ENCODE results near the gene RELCH. TPM values are rescaled to one million over a fixed set of nuclear protein-coding genes. Genes with fewer than 3 reads are reported as not detected.
"Not testable (repeated sequence)": the region's sequence is repeated elsewhere in the genome, so short reads cannot be mapped to it uniquely, and the experiment has no call there.

The RELCH gene
- total RNA-seq, 4 donors from 2014 or later: 11.2 to 71.3 (median 26.5) TPM

DNA sequence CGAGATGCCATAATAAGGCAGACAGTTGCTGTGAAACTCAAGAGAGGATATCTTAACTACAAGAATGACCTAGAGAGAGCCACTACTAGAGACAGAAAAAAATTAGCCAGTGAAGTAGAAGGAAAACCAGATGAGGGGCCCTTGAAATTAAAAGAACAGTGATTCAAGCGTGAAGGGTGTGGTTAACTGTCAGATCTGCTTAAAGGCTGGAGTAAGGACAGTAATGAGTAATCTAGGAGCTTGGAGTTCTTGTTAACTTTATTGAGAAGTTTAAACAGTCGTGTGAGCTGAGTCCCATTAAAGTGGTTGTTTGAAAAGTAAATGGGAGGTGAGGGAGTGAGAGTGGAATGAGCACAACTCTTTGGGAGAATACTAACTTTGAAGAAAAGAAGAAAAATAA, 21.5 kb upstream of the RELCH start:
- H3K36me3 ChIP-seq: no peaks in the 10 kb centered on the region
- no peak for TF ChIP-seq POLR2A (IDR thresholded peaks at IDR 0.05)
- TF ChIP-seq, protein P1, sequence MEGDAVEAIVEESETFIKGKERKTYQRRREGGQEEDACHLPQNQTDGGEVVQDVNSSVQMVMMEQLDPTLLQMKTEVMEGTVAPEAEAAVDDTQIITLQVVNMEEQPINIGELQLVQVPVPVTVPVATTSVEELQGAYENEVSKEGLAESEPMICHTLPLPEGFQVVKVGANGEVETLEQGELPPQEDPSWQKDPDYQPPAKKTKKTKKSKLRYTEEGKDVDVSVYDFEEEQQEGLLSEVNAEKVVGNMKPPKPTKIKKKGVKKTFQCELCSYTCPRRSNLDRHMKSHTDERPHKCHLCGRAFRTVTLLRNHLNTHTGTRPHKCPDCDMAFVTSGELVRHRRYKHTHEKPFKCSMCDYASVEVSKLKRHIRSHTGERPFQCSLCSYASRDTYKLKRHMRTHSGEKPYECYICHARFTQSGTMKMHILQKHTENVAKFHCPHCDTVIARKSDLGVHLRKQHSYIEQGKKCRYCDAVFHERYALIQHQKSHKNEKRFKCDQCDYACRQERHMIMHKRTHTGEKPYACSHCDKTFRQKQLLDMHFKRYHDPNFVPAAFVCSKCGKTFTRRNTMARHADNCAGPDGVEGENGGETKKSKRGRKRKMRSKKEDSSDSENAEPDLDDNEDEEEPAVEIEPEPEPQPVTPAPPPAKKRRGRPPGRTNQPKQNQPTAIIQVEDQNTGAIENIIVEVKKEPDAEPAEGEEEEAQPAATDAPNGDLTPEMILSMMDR (IDR thresholded peaks at IDR 0.05): no peak
- no peak overlapping the region for H3K4me3 ChIP-seq
- no peak overlapping the region for H3K27ac ChIP-seq
- H3K4me1 ChIP-seq: no peaks in the 10 kb centered on the region
- DNase-seq: no peak
- H3K27me3 ChIP-seq: no peaks in the 10 kb centered on the region
- no peaks in the 10 kb centered on the region for H3K9me3 ChIP-seq
- intact Hi-C loops (cut with DNase I; ENCODE audit: low total_unique reads): no loop called here

DNA sequence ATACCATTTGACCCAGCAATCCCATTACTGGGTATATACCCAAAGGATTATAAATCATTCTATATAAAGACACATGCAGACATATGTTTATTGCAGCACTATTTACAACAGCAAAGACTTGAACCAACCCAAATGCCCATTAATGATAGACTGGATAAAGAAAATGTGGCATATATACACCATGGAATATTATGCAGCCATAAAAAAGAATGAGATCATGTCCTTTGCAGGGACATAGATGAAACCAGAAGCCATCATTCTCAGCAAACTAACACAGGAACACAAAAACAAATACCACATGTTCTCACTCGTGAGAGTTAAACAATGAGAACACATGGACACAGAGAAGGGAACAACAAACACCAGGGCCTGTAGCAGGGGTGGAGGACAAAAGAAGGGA, 20.5 kb upstream of the RELCH start:
- intact Hi-C loops (cut with DNase I; ENCODE audit: low total_unique reads); H3K27me3 ChIP-seq; DNase-seq; H3K27ac ChIP-seq; H3K4me3 ChIP-seq; H3K9me3 ChIP-seq; H3K36me3 ChIP-seq; H3K4me1 ChIP-seq: not testable (repeated sequence)

GRCh38 chr18:62170857-62171256, 16.2 kb upstream of the RELCH start:
- Histone ChIP-seq H3K36me3 (no peaks in the 10 kb centered on the region), H3K9me3 (no peaks in the 10 kb centered on the region), H3K4me1 (no peaks in the 10 kb centered on the region), H3K27ac (no peak overlapping the region), H3K4me3 (no peak overlapping the region), H3K27me3 (no peaks in the 10 kb centered on the region)
- no peak for DNase-seq
- intact Hi-C loops (cut with DNase I; ENCODE audit: low total_unique reads): no loop called here
- TF ChIP-seq, protein P1 (IDR thresholded peaks at IDR 0.05): no peak
- no peak for TF ChIP-seq POLR2A (IDR thresholded peaks at IDR 0.05)

DNA sequence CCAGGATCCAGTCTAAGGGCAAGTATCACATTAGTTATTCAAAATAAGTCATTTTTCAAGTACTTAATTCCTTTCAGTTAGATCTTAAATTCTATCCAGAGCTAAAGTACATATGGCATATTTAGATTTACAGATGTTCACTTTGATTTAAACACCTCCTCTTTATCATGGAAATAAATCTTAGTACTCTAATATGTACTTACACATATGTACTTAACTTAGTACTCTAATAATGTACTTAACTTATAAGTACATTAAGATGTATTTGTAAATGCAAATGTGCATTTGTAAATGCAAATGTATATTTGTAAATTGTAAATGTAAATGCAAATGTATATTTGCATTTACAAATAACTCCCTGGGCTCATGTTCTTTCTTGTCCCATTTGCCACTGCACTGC, 14.8 kb upstream of the RELCH start:
- no peaks in the 10 kb centered on the region for H3K4me1 ChIP-seq
- no peak for DNase-seq
- intact Hi-C loops (cut with DNase I; ENCODE audit: low total_unique reads): no loop called here
- no peaks in the 10 kb centered on the region for H3K36me3 ChIP-seq
- no peak for TF ChIP-seq POLR2A (IDR thresholded peaks at IDR 0.05)
- TF ChIP-seq, protein P1 (IDR thresholded peaks at IDR 0.05): no peak
- no peak overlapping the region for H3K4me3 ChIP-seq
- H3K27me3 ChIP-seq: no peaks in the 10 kb centered on the region
- no peak overlapping the region for H3K27ac ChIP-seq
- no peaks in the 10 kb centered on the region for H3K9me3 ChIP-seq

GRCh38 chr18:62175521-62175920, 11.5 kb upstream of the RELCH start:
- H3K4me3 ChIP-seq: no peak overlapping the region
- H3K4me1 ChIP-seq: no peaks in the 10 kb centered on the region
- intact Hi-C loops (cut with DNase I; ENCODE audit: low total_unique reads): no loop called here
- TF ChIP-seq, protein P1 (IDR thresholded peaks at IDR 0.05): no peak
- H3K27ac ChIP-seq: no peak overlapping the region
- no peaks in the 10 kb centered on the region for H3K9me3 ChIP-seq
- no peaks in the 10 kb centered on the region for H3K27me3 ChIP-seq
- H3K36me3 ChIP-seq: no peaks in the 10 kb centered on the region
- no peak for DNase-seq

GRCh38 chr18:62177271-62177670, 9.8 kb upstream of the RELCH start:
- Histone ChIP-seq H3K4me3 (no peak overlapping the region), H3K9me3 (no peaks in the 10 kb centered on the region), H3K4me1 (no peaks in the 10 kb centered on the region), H3K27ac (no peak overlapping the region), H3K27me3 (no peaks in the 10 kb centered on the region), H3K36me3 (no peaks in the 10 kb centered on the region)
- DNase-seq: no peak
- intact Hi-C loops (cut with DNase I; ENCODE audit: low total_unique reads): no loop called here
- no peak for TF ChIP-seq POLR2A (IDR thresholded peaks at IDR 0.05)
- TF ChIP-seq, protein P1 (IDR thresholded peaks at IDR 0.05): no peak

All from uterus (tissue), 4 donors.